GM21576 (cell line): ENCODE results near the gene PLEKHA1.

Source experiments
- ATAC-seq: cut with Tn5 transposase; IDR thresholded peaks from one replicate; pipeline ENCODE4 v1.9.1; 2021; ENCODE audit warnings: mild to moderate bottlenecking, moderate library complexity; ENCODE audit not compliant: unreplicated experiment

Gene PLEKHA1

DNA sequence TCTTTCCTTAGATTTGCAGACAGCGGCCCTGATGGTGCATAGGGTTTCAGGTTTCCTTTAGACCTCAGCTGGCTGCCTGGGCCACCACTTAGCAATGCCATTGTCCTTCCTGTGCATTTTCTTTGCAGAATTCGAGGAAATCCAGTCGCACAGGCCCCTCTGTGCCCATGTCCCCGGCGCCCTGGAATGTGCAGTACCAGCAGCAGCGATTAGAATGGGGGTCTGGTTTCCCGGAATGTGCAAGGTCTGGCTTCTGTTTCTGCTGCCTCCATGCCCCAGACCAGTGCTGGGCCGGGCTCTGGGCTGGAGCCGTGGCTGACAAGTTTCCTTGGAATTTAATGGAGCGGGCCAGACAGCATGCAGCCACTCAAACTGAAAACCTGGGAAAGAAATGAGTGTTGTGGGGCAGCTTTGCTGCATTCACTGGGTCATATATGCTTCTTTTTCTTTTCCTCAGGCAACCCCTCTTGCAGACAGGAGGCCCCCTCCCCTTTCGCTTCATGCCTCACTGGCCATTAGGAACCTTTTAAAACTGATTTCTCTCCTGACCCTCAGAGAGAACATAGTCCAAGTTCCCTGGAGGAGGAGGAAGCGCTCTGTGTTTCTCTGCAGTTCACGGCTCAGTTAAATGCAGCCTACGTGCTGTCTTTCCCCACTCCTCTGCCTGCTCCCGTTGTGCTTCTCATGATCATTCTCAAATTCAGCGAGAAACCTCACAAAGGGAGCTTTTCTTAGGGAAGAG is 101.3 kb downstream of the PLEKHA1 start:
- ATAC-seq = no peak

DNA sequence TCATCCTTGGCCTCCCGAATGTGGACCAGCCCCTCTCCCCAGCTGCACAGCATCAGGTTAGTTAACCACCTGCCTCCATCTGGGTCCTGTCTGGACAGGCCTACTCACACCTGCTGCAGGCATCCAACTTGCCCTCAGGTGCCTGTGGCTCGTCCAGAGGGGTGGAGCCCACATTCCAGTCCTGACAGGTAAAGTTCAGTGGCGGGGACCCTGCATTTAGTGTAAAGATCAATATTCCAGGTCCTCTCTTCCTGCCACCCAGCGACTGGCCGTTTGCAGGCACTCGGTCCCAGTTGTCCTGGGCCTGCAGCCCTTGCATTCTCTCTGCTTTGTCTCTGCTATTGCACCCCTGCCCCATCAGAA is 101.8 kb downstream of the PLEKHA1 start:
- no peak for ATAC-seq

DNA sequence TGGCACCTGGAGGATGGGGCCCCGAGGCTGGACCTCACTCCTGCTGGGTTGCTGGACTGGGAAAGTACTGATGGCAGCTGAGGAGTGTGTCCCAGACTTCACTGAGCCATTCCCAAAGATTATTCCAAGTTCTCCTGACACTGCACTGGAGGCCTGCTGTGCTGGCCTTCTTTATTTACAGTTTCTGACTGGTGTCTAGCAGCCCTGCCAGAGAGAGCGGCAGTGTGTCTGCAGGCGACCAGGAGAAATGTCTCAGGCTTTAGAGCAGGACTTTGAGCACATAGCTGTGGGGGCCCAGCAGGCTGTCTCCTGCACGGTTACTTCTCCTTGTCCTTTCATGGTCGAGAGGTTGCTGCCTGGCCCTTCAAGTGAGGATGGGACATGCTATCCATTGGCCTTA is 102.9 kb downstream of the PLEKHA1 start:
- ATAC-seq = no peak

DNA sequence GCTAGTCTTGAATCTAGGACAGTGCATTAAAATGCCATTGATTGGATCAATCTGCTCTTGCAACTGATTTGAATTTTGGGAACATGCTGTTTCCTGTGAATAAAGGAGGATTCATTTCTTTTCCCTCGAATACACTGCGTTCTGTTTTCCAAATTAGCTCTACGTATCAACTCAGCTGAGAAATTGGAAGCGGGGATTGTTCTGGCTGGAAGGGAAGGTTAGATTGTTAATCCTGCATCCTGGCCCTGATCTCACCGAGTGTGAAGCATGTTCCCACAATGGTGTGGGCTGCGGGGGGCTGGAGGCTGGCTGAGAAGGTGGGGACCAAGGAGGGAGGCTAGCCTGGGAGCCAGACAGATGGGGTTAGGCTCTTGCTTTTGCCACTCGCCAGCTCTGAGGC is 104.5 kb downstream of the PLEKHA1 start:
- ATAC-seq = no peak

DNA sequence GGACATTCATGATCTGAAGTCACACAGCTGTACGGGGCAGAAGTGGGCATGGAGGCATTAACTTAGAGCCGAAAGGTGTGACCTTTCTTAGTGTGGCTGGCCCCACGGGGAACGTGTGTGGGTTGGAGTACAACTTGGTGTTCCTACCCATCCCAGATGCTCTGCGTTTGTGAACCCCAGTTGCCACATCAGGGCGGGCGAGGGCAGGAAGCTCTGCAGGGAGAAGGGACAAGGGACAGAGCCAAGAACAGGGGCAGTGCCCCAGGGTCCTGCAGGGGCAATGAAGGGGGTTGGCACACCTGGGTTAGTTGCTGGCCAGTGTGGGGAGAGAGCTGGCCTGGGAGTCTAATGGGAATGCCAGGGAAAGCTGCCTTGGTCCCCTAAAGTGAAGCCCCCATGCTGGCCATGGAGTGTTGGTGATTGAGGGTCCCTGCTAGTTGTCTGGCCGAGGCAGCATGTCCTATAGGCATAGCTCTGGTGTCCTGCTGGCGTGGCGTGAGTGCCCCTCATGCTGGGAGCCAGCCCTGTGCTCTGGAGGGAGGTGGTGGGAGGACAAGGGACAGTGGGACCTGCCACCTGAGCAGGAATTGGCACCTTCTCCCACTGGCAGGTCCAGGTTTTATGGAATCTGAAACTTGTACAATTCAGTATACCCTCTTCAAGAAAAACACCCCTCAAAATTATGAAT is 105.8 kb downstream of the PLEKHA1 start:
- ATAC-seq = no peak

DNA sequence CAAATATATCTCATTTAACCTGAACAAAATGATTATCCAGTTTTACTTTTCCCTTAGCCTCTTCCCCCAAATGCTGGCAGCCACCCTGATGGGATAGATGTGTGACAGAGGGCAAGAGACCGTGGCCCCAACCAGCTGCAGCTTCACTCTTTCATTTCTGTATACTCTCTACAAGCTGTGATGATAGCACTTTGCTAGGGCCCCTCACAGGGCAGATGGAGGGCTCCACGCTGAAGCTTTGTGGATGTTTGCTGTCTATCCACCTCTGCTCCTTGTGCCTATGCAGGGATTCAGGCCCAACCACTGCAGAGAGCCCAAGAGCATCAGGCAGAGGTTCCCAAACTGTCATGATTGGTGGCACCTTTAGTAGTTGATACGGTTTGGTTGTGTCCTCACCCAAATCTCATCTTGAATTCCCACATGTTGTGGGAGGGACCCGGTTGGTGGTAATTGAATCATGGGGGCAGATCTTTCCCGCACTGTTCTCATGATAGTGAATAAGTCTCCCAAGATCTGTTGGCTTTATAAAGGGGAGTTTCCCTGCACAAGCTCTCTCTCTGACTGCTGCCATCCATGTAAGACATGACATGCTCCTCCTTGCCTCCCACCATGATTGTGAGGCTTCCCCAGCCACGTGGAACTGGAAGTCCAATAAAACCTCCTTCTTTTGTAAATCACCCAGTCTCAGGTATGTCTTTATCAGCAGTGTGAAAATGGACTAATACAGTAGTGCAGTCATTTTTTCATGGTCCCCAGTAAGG is 107.0 kb downstream of the PLEKHA1 start:
- no peak for ATAC-seq
